ENCODE results near the gene PIEZO1.

GRCh38 chr16:88733630-88734360 lies 51.2 kb downstream of the PIEZO1 start:
- TF ChIP-seq CTCF (conservative IDR thresholded peaks at IDR 0.05) = no peak
- TF ChIP-seq EZH2 (IDR thresholded peaks at IDR 0.05; ENCODE audit: low read depth) = no peak

Data from PC-9 (cell line).